NT2/D1 (cell line): Measurements from ENCODE around the gene HTT.

Experiments used
- DNase-seq: peaks from one replicate; pipeline ENCODE4 v3.0.0-alpha.2; 2011; ENCODE audit warnings: low read depth, low spot score
- H3K27me3 ChIP-seq: 2 replicates; pipeline ENCODE4 v1.6.0; 2011; ENCODE audit warnings: mild to moderate bottlenecking; ENCODE audit not compliant: insufficient read length, insufficient read depth
- H3K36me3 ChIP-seq: 2 replicates; pipeline ENCODE4 v1.6.1; 2011; ENCODE audit warnings: mild to moderate bottlenecking, low read length, mixed read lengths; ENCODE audit not compliant: insufficient read depth, insufficient read length
- H3K4me1 ChIP-seq: 2 replicates; pipeline ENCODE4 v1.5.1; 2011; ENCODE audit not compliant: insufficient read depth, insufficient read length
- H3K4me3 ChIP-seq: 2 replicates; pipeline ENCODE4 v1.5.1; 2011; ENCODE audit warnings: low read depth; ENCODE audit not compliant: insufficient read length
- H3K9ac ChIP-seq: 2 replicates; pipeline ENCODE4 v1.6.0; 2011; ENCODE audit warnings: low read depth; ENCODE audit not compliant: insufficient read length
- H3K9me3 ChIP-seq: 2 replicates; pipeline ENCODE4 v1.5.1; 2011; ENCODE audit warnings: mild to moderate bottlenecking, low read length; ENCODE audit not compliant: insufficient read depth
- SUZ12 ChIP-seq: IDR thresholded peaks from 2 replicates; pipeline ENCODE4 v1.6.1; 2011; ENCODE audit not compliant: insufficient read length, insufficient read depth; ENCODE audit errors: extremely low read depth
- YY1 ChIP-seq: IDR thresholded peaks from 2 replicates; pipeline ENCODE4 v1.6.1; 2011; ENCODE audit not compliant: insufficient read length, insufficient read depth
- ZNF274 ChIP-seq: IDR thresholded peaks from 2 replicates; pipeline ENCODE4 v1.6.1; 2011; ENCODE audit warnings: mild to moderate bottlenecking, low read depth, low read length

The HTT gene

GRCh38 chr4:3210467-3210866 is 136.0 kb downstream of the HTT start:
- no peak for DNase-seq
- Histone ChIP-seq H3K9ac (no peak overlapping the region), H3K27me3 (no peaks in the 10 kb centered on the region), H3K4me1 (no peaks in the 10 kb centered on the region), H3K36me3 (peaks cover 93% of the 10 kb centered on the region), H3K4me3 (no peak overlapping the region), H3K9me3 (no peaks in the 10 kb centered on the region)
- TF ChIP-seq ZNF274 = no peak
- TF ChIP-seq YY1 = no peak
- TF ChIP-seq SUZ12 = no peak

DNA sequence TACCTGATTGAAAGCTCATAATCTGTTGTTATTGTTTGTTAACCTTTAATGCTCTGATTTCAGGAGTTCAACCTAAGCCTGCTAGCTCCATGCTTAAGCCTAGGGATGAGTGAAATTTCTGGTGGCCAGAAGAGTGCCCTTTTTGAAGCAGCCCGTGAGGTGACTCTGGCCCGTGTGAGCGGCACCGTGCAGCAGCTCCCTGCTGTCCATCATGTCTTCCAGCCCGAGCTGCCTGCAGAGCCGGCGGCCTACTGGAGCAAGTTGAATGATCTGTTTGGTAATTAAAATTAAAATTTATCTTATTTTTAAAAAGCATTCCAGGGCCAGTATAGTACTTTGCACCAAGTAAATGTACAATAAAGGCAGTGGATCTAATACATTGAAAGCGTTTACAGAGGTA is 137.4 kb downstream of the HTT start:
- Histone ChIP-seq H3K36me3 (peaks cover 93% of the 10 kb centered on the region), H3K4me1 (no peaks in the 10 kb centered on the region), H3K27me3 (no peaks in the 10 kb centered on the region), H3K4me3 (no peak overlapping the region), H3K9ac (no peak overlapping the region), H3K9me3 (no peaks in the 10 kb centered on the region)
- no peak for DNase-seq
- no peak for TF ChIP-seq YY1
- TF ChIP-seq ZNF274 = no peak
- no peak for TF ChIP-seq SUZ12

DNA sequence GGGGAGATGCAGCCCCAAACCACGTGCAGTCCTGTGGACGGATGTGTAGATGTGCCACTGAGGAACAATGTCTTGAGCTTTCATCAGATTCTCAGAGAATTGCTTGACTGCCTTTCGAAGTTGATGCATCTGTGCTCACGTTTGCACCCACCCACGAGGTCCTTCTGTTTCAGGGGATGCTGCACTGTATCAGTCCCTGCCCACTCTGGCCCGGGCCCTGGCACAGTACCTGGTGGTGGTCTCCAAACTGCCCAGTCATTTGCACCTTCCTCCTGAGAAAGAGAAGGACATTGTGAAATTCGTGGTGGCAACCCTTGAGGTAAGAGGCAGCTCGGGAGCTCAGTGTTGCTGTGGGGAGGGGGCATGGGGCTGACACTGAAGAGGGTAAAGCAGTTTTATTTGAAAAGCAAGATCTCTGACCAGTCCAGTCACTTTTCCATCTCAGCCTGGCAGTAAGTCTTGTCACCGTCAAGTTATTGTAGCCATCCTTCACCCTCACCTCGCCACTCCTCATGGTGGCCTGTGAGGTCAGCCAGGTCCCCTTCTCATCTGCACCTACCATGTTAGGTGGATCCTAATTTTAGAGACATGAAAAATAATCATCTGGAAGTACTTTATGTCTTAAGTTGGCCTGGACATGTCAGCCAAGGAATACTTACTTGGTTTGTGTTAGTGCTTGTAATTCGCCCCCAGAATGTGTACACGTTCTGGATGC is 138.1 kb downstream of the HTT start:
- H3K9ac ChIP-seq = no peak overlapping the region
- no peaks in the 10 kb centered on the region for H3K9me3 ChIP-seq
- no peak overlapping the region for H3K4me3 ChIP-seq
- no peaks in the 10 kb centered on the region for H3K4me1 ChIP-seq
- no peaks in the 10 kb centered on the region for H3K27me3 ChIP-seq
- DNase-seq = no peak
- no peak for TF ChIP-seq ZNF274
- no peak for TF ChIP-seq YY1
- TF ChIP-seq SUZ12 = no peak
- peaks cover 93% of the 10 kb centered on the region for H3K36me3 ChIP-seq

DNA sequence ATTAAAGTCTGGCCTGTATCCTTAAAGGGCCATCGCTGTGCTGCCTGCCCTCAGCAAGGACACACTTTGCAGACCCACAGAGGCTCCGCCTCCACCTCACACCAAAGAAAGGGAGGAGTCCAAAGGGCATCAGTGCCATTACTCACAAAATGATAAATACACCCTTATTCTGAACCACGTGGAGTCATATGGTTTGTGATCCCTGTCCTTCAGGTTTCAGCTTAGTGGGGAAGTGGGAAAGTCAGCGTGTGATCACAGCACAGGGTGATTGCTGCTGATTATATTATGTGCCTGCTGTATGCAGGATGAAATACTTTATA is 138.6 kb downstream of the HTT start:
- no peak for TF ChIP-seq SUZ12
- TF ChIP-seq ZNF274 = no peak
- TF ChIP-seq YY1 = no peak
- H3K9me3 ChIP-seq = no peaks in the 10 kb centered on the region
- H3K4me1 ChIP-seq = no peaks in the 10 kb centered on the region
- no peak overlapping the region for H3K4me3 ChIP-seq
- no peak for DNase-seq
- H3K9ac ChIP-seq = no peak overlapping the region
- H3K27me3 ChIP-seq = no peaks in the 10 kb centered on the region
- peaks cover 93% of the 10 kb centered on the region for H3K36me3 ChIP-seq

- TF ChIP-seq YY1 (no peak), SUZ12 (no peak), ZNF274 (no peak)
- DNase-seq = no peak
- H3K4me3 ChIP-seq = no peak overlapping the region
- no peaks in the 10 kb centered on the region for H3K4me1 ChIP-seq
- peaks cover 91% of the 10 kb centered on the region for H3K36me3 ChIP-seq
- H3K9me3 ChIP-seq = no peaks in the 10 kb centered on the region
- no peaks in the 10 kb centered on the region for H3K27me3 ChIP-seq
- H3K9ac ChIP-seq = no peak overlapping the region
Observed at GRCh38 chr4:3213661-3214250, 139.3 kb downstream of the HTT start.

GRCh38 chr4:3215256-3215655 is 140.8 kb downstream of the HTT start:
- Histone ChIP-seq H3K9me3 (no peaks in the 10 kb centered on the region), H3K4me3 (no peak overlapping the region), H3K36me3 (peaks cover 91% of the 10 kb centered on the region), H3K9ac (no peak overlapping the region), H3K4me1 (no peaks in the 10 kb centered on the region), H3K27me3 (no peaks in the 10 kb centered on the region)
- no peak for DNase-seq
- no peak for TF ChIP-seq SUZ12
- no peak for TF ChIP-seq YY1
- no peak for TF ChIP-seq ZNF274

DNA sequence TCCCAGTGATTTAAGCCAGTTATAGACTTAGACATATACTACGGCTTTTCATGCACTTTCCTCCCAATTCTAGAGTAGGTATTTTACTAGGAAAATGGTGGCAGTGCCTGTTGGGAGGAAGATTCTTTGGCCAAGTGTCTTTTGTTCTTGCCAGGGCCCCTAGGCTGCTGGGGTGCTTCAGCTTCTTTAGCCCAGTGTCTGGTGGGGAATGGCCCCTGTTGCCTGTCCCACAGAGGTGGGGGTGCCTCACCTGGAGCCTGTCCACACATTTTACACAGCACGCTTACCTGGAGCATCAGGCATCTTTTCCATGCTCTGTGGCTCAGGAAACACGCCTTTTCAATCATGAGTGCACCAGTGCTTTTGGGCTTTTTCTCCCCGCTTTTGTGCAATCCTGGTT is 141.3 kb downstream of the HTT start:
- Histone ChIP-seq H3K36me3 (peaks cover 92% of the 10 kb centered on the region), H3K9ac (no peak overlapping the region)
- TF ChIP-seq SUZ12 (no peak), ZNF274 (no peak), YY1 (no peak)

More for the DNA sequence above, 141.3 kb downstream of the HTT start:
- DNase-seq = no peak
- Histone ChIP-seq H3K4me3 (no peak overlapping the region), H3K4me1 (no peaks in the 10 kb centered on the region), H3K9me3 (no peaks in the 10 kb centered on the region), H3K27me3 (no peaks in the 10 kb centered on the region)
